Spleen (tissue), 7 donors: ENCODE data around the gene GUCD1.
"Not testable (repeated sequence)": the region's sequence is repeated elsewhere in the genome, so short reads cannot be mapped to it uniquely, and the experiment has no call there.

ENCODE experiments used
- CTCF ChIP-seq, 11 experiments: fragments of 200-600 bp in 7 of 11; fragments of 450-650 bp in 4 of 11; sonication (generic) in 4 of 11; IDR thresholded peaks in 8 of 11; conservative IDR thresholded peaks in 3 of 11; 1 replicate in 7 of 11; 2 replicates in 4 of 11; pipeline versions ENCODE4 v1.4.0 to v1.8.0; 2016 to 2021; ENCODE audit warnings: antibody characterized with exemption in 11 of 11, inconsistent platforms in 4 of 11, mild to moderate bottlenecking in 1 of 11
- POLR2A ChIP-seq, 3 donors: fragments of 450-650 bp; IDR thresholded peaks; one replicate each; pipeline ENCODE4 v1.5.1; 2017; ENCODE audit warnings: antibody characterized with exemption in 3 of 3, mild to moderate bottlenecking in 1 of 3
- POLR2AphosphoS5 ChIP-seq, 3 donors: sonication (generic); formaldehyde crosslinking; IDR thresholded peaks; one replicate each; pipeline ENCODE4 v1.5.1; 2017; ENCODE audit warnings: antibody characterized with exemption in 3 of 3
- donor health status: DM: no; HTN: no; CAD: no; lungs with moderate emphysema.
- donor health status: DM: no; HTN: no; CAD: no.
- donor health status: DM: no; HTN: no; CAD: no.

GRCh38 chr22:24597076-24597475, 42.1 kb upstream of the GUCD1 start:
- TF ChIP-seq POLR2AphosphoS5 (IDR thresholded peaks at IDR 0.05); CTCF (IDR thresholded peaks at IDR 0.05 in 8 of 11, conservative IDR thresholded peaks at IDR 0.05 in 3 of 11); POLR2A (IDR thresholded peaks at IDR 0.05): not testable (repeated sequence)
